Activated T-cell treated with anti-CD3 and anti-CD28 coated beads, Interleukin-2, amount 50 U/mL, for 4 hours (primary cell): ENCODE measurements around the gene MEN1. TPM values are rescaled to one million over a fixed set of nuclear protein-coding genes. Genes with fewer than 3 reads are reported as not detected.

Source experiments
- ATAC-seq, 2 donors: fragments of 200-7000 bp; cut with Tn5 transposase; one replicate each; pipeline ENCODE4 v1.10.0; 2021
- DNase-seq: peaks from one replicate; pipeline ENCODE4 v3.0.0-alpha.2; 2020
- H3K27me3 Mint-ChIP-seq: one replicate; pipeline ENCODE4 v1.8.0; 2021; ENCODE audit warnings: low read depth, mixed read lengths
- H3K36me3 Mint-ChIP-seq: one replicate; pipeline ENCODE4 v1.8.0; 2022; ENCODE audit warnings: mixed read lengths; ENCODE audit not compliant: insufficient read depth
- H3K4me1 Mint-ChIP-seq: one replicate; pipeline ENCODE4 v1.8.0; 2021; ENCODE audit warnings: low read depth, mixed read lengths
- H3K4me3 Mint-ChIP-seq: one replicate; pipeline ENCODE4 v1.8.0; 2021; ENCODE audit warnings: mild to moderate bottlenecking, moderate library complexity, mixed read lengths
- H3K9me3 Mint-ChIP-seq: one replicate; pipeline ENCODE4 v1.8.0; 2021; ENCODE audit warnings: mixed read lengths
- total RNA-seq, 3 donors: library from RNA; stranded (reverse); gene quantifications; one replicate each; pipeline ENCODE4 v1.2.1, GENCODE V29; 2021

Gene MEN1
- total RNA-seq, 3 donors from 2014 or later, result 50.7 to 61.2 (median 53.6) TPM

DNA sequence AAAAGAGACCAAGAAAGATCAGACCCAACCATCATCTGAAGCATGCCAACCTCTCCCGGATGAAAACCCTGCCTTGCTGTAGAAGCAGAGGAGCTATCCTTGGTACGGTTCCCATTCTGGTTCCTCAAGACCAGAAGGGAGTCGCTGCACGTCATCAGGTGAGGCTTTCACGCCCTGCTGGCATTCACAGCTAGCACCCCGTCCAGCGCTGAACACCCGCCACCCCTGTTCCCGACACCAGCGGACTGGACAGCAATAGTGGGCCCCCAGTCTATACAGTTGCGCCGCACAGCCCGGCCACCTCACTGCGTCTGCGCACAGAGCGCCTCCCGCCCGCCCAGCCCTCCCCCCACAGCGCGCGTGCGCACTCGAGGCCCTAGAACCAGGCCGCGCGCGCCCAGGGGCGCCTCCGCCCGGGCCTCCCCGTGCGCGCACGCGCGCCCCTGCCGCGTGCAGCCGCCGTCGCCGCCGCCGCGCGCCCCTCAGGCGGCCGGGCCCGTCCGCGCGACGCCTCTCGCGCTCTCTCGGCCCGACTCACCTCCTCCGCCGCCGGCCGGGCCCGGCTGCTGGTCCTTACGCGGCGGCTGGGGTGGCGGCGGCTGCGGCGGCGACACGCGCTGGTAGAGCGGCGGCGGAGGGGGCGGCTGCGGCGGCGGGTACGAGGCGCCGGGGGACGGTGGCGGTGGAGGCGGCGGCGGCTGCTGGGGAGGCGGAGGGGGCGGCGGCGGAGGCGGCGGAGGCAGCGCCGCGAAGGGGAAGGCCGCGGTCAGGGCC lies 32.7 kb downstream of the MEN1 start:
- Mint-ChIP-seq H3K27me3 (no peaks in the 10 kb centered on the region), H3K36me3 (peaks cover 44% of the 10 kb centered on the region), H3K9me3 (no peaks in the 10 kb centered on the region), H3K4me1 (peaks cover 66% of the 10 kb centered on the region), H3K4me3 (peak overlapping the region; percentile 96)
- ATAC-seq (peak; percentile 5 to 16), DNase-seq (peak; percentile 79)

DNA sequence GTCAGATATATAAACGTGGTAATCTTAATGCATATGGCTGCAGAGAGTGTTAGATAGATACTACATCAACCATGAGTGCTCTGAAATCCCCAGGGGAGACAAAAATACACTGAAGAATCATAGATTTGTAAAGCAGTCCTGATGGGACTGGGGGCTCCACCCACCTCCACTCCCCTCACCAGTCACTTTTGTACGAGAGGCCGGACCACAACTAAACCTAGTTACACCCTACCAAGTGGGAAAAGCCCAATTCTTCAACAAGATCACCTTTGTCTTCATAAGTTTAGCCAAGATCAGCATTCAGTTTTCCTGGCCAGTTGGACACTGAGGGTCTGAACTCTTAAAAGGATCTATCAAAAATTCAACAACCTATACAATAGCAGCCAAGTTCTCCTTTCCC lies 33.5 kb downstream of the MEN1 start:
- Mint-ChIP-seq H3K9me3 (no peaks in the 10 kb centered on the region), H3K27me3 (no peaks in the 10 kb centered on the region)
- DNase-seq, result no peak

DNA sequence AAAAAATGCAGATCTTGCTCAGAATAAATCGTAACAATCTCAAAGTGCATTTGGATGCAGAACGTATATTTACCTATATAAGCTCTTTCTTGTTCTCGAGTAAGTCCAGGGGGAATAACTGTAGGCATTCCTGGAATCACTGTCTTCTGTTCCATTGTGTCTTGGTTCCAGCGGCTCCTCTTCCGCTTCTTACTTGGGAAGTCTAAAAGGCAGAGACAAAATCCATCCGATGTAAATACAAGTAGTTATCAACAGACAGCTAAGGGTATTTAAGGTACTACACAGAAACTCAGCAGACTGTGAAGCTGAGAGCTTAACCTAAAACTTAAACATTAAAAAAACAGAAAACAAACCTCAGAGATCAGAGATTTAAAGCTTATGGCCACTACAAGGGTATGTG lies 33.9 kb downstream of the MEN1 start:
- ATAC-seq (no peak), DNase-seq (no peak)
- Mint-ChIP-seq H3K4me1 (peaks cover 75% of the 10 kb centered on the region), H3K36me3 (peaks cover 53% of the 10 kb centered on the region), H3K27me3 (no peaks in the 10 kb centered on the region), H3K9me3 (no peaks in the 10 kb centered on the region), H3K4me3 (peak overlapping the region; percentile 96)

More for the DNA sequence above, 33.5 kb downstream of the MEN1 start:
- Mint-ChIP-seq H3K4me3 (peak overlapping the region; percentile 96), H3K36me3 (peaks cover 50% of the 10 kb centered on the region), H3K4me1 (peaks cover 71% of the 10 kb centered on the region)
- ATAC-seq, result no peak

DNA sequence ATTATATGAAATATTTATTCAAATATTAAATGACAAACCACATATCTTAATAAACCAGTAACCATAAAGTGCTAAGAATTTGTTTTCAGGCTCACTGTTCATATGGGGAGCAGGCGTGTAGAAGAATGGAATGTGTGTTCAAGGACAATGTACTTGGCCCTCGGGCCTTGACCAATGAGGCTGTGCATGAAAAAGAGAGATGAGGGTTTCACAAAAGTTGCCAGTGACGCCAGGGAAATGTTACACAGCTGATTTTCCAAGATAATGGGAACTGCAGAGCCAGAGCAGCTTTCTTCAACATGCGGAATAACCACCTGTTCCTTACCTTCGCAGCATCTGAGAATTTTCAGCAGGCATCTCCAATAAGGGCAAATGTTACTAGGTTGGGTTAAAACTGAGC lies 36.2 kb downstream of the MEN1 start:
- Mint-ChIP-seq H3K27me3 (no peaks in the 10 kb centered on the region), H3K9me3 (no peaks in the 10 kb centered on the region), H3K4me1 (peaks cover 72% of the 10 kb centered on the region), H3K4me3 (peak overlapping the region; percentile 96), H3K36me3 (peaks cover 73% of the 10 kb centered on the region)
- ATAC-seq, result no peak
- no peak for DNase-seq

DNA sequence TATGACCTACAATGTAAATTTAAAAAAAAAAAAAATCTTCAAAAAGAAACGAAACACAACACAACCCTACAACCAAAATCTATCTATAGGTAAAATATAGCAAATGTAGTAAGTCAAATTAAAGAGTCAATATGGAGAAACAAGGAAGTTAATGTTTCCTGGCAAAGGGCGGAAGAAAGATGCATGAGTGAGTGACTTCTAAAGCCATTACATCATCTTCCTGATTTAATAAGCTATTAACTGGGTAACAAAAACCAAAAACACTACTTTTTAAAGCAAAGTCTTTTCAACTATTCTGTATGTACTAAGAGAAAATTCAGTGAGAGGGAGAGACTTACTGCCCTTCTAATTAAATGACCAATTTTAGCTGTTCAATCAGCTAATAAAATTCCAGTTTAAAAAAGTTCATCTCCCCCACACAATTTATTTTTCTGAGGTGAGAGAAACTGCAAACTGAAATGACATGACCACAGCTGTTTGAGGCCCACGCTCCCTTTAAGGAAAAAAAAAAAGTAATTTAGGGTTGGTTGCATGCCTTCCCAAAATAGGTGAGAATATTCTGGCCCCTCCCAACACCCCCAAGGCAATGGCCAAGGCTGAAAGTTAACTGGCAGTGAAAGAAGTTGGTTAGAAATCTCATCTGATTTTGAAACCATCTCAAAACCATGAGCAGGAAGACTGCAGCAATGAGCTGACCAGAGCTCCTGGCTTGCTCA lies 37.9 kb downstream of the MEN1 start:
- H3K36me3 Mint-ChIP-seq, result peaks cover 88% of the 10 kb centered on the region
- DNase-seq, result no peak
- H3K4me3 Mint-ChIP-seq, result peak overlapping the region; percentile 59
- no peaks in the 10 kb centered on the region for H3K9me3 Mint-ChIP-seq
- ATAC-seq, result no peak
- no peaks in the 10 kb centered on the region for H3K27me3 Mint-ChIP-seq
- peaks cover 87% of the 10 kb centered on the region for H3K4me1 Mint-ChIP-seq

DNA sequence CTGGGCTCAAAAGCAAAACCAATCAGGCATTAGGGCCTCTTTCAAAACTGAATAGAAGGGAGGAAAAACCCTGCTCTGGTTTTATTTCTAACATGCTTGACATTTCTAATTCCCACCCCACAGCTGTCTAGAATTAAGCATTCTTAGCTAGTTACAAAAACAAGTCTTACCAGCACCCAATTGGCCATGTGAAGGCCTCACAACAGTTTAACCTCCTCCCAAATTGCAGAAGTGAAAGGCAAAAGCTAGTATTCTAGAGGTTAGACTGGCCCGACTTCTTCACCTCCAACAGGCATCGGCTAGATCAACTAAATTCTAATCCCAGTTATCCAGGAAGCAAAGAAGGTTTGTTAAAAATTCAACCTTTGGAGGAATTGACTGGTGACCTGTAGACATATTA lies 38.5 kb downstream of the MEN1 start:
- Mint-ChIP-seq H3K4me1 (peaks cover 91% of the 10 kb centered on the region), H3K9me3 (no peaks in the 10 kb centered on the region), H3K4me3 (peak overlapping the region; percentile 59), H3K27me3 (no peaks in the 10 kb centered on the region), H3K36me3 (peaks cover 85% of the 10 kb centered on the region)
- ATAC-seq (no peak), DNase-seq (no peak)

DNA sequence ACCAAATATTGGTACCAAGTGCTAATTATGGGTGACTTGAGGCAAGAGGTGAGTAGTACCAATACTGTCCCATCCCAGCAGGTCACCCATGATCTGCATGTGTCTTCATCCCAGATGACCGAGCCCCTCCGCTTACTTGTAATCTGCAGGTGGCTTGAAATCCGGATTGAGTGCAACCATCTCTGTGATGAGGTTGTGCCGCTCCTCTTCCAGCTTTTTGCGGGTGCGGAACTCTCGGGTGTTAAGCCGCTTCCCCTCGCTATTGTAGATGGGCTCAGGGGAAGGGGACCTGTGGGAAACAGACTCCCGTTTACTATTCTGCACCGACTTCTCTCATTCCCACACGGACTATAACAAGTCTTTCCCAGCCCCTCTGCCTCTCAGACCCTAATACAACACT lies 40.2 kb downstream of the MEN1 start:
- DNase-seq (no peak), ATAC-seq (no peak)

DNA sequence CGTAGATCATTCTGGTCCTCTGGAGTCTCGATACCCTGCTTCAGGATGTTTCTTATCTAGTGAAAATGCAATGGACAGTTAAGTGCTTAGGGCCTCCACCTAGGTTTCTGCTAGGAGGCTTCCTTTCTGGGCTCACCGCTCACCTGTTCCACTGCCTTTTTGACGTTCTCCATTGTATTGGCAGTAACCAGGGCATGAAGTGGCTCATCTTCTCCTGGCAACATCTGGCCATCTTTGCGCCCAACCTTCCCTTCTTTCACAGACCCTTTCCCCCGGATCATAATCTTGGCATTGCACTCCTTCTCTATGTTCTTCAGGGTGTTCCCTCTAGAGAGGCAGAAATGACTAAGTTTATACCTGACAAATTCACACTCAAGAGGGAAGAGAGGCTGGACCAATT lies 41.1 kb downstream of the MEN1 start:
- Mint-ChIP-seq H3K4me1 (peaks cover 86% of the 10 kb centered on the region), H3K27me3 (no peaks in the 10 kb centered on the region), H3K9me3 (no peaks in the 10 kb centered on the region), H3K36me3 (peaks cover 75% of the 10 kb centered on the region), H3K4me3 (no peak overlapping the region)
- DNase-seq (no peak), ATAC-seq (no peak)

More for the DNA sequence above, 40.2 kb downstream of the MEN1 start:
- Mint-ChIP-seq H3K9me3 (no peaks in the 10 kb centered on the region), H3K27me3 (no peaks in the 10 kb centered on the region), H3K4me3 (peak overlapping the region; percentile 31), H3K4me1 (peaks cover 86% of the 10 kb centered on the region), H3K36me3 (peaks cover 75% of the 10 kb centered on the region)

DNA sequence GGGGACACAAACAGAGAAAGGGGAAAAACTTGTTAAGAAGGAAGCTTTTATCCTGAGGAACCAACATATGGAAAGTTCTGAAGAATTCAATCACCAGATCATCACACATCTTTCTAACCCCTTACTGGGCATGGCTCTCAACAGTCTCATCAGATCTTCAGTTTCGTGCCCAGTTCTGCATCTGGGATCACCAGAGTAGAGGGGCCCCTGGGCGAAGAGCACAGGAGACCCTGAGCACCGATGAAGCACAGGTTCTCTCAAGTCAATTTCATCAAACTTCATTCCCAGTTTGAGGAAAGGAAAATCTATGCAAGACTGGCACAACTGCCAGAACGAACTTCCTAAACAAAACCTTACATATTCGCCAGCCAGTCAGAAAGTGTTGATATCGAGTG lies 42.1 kb downstream of the MEN1 start:
- no peaks in the 10 kb centered on the region for H3K27me3 Mint-ChIP-seq
- H3K36me3 Mint-ChIP-seq, result peaks cover 73% of the 10 kb centered on the region
- no peaks in the 10 kb centered on the region for H3K9me3 Mint-ChIP-seq
- H3K4me3 Mint-ChIP-seq, result no peak overlapping the region
- ATAC-seq (no peak), DNase-seq (no peak)
- H3K4me1 Mint-ChIP-seq, result peaks cover 87% of the 10 kb centered on the region

DNA sequence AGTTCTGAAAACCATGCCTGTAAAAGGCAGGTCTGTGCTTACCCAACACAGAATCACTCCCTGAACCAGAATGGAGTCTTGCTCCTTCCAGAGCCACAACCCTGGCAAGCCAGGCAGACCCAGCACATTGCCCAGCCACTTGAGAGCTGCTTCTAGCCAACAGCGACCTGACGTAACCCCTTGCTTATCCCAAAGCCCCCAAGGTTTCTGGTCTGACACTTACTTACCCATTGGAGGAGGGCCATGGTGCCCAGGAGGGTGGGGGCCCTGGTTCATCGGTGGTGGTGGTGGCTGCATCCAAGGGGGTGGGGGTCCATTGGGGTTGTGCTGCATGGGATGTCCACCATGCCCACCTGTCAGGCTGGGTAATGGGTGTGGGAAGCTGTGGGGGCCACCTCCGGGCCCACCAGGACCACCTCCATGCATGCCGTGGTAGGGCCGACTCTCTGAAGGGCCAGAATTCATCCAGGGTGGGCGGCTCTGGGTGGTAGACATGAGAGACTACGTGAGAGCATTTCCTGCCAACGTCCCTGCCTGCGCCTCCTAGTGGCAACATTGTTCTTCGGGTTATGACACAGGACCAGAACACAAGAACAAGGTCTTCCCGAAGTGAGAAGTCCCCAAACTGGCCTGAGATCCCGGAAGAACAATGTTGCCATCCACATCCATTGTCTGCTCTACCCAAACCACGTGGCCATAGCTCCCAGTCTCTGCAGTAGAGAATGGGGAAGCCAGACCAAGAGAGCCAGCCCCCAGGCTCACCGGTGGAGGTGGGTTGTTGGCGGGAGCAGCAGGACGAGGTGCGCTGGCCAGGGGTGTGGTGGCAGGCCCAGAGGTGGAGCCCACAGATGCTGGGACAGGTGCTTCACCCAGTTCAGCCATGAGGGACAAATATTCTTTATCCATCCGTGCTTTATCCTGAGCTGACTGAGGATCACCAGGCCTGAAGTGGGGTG lies 42.7 kb downstream of the MEN1 start:
- H3K4me1 Mint-ChIP-seq, result peaks cover 87% of the 10 kb centered on the region
- peaks cover 76% of the 10 kb centered on the region for H3K36me3 Mint-ChIP-seq
- peak overlapping the region; percentile 27 for H3K4me3 Mint-ChIP-seq
- H3K27me3 Mint-ChIP-seq, result no peaks in the 10 kb centered on the region
- DNase-seq, result peak; percentile 79
- no peaks in the 10 kb centered on the region for H3K9me3 Mint-ChIP-seq
- peak; percentile 46 to 51 for ATAC-seq

DNA sequence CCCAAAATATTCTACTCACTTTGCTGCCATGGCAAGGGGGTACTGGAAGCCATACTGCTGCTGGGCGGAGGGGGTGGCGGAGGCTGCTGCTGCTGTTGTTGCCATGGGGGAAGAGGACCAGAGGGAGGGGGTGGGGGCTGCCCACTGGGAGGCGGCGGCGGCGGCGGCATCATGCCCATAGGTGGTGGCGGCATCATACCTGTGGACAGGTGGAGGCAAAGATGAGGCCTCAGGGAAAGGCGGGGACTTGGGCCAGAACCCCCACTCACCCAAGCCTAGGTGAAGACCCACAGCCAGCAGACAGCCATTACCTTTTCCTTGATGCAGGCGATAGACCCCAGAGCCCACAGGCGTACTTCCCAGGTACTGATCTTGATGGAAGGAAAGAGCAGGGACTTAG lies 43.5 kb downstream of the MEN1 start:
- ATAC-seq, result no peak
- Mint-ChIP-seq H3K36me3 (peaks cover 76% of the 10 kb centered on the region), H3K9me3 (no peaks in the 10 kb centered on the region), H3K27me3 (no peaks in the 10 kb centered on the region), H3K4me3 (no peak overlapping the region), H3K4me1 (peaks cover 87% of the 10 kb centered on the region)
- no peak for DNase-seq

DNA sequence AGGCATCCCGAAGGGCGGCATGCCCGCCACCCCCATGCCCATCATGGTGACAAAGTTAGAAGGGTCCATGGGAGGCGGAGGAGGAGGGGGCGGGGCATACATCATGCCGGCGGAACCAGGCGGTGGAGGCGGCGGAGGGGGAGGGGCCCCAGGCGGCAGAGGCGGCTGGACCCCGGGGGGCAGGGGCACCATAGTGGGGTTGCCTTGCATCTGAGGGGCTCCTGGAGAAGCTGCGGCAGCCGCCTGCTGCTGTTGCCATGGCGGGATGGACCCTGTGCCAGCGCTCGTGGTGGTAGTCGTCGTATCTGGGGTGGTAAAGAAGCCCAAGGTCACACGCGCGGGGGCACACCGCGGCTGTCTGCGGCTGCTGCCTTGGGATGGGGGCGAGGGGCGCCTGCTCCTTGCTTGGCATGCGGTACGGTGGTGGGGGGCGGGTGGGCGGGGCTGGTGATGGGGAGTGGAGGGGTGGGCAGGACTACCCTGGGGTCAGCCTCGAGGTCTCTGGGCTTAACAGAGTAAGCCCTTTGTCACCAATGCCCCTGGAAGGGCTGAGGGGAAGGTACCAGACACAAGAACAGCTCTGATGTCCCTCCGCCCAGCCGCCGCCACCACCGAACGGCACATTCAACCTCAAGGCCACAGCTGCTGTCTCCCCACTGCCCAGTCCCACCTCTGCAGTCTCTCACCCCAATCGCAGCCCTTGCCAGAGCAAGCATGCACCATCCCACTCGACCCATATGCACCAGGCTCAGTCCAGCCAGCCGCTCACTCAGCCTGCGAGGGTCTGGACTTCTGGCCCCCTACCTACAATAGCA lies 44.3 kb downstream of the MEN1 start:
- ATAC-seq (no peak), DNase-seq (no peak)
- Mint-ChIP-seq H3K9me3 (no peaks in the 10 kb centered on the region), H3K36me3 (peaks cover 69% of the 10 kb centered on the region), H3K4me3 (no peak overlapping the region), H3K27me3 (no peaks in the 10 kb centered on the region), H3K4me1 (peaks cover 88% of the 10 kb centered on the region)

DNA sequence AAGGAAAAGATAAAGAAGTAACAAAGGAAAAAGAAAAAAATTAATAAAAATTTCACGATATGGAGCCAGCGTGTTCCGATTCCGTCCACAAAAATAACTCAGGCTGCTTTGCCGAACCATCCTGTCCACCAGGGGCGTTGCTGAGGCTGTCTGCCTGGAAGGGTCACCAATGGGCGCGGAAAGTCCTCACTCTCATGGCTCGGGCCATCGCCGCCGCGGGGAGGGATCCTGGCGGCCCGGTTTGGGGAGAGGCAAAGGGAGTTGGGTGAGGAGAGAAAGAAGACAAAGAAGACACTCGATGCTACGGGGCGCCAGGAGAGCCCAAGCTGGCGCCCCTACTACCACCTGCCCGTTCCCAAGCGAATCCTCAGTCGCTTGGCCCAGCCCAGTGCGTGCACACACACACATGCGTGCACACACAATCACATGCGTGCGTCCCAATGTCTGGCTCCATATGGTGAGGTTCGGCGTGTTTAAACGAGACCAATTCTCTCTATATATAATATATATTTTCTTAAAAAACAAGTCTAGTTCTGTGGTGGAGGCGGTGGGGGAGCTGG lies 45.0 kb downstream of the MEN1 start:
- peaks cover 67% of the 10 kb centered on the region for H3K36me3 Mint-ChIP-seq
- peak overlapping the region; percentile 42 for H3K4me3 Mint-ChIP-seq
- ATAC-seq (no peak), DNase-seq (no peak)
- no peaks in the 10 kb centered on the region for H3K9me3 Mint-ChIP-seq
- H3K4me1 Mint-ChIP-seq, result peaks cover 89% of the 10 kb centered on the region
- H3K27me3 Mint-ChIP-seq, result no peaks in the 10 kb centered on the region
